H9 (cell line): ENCODE measurements around the gene HPRT1. TPM values are rescaled to one million over a fixed set of nuclear protein-coding genes. Genes with fewer than 3 reads are reported as not detected.
A peak's percentile ranks its signal among the peaks of the same experiment; 100 is the strongest.

ENCODE experiments used
- DNase-seq: peaks from one replicate; pipeline ENCODE4 v3.0.0-alpha.2; 2017
- H2AFZ ChIP-seq: one replicate; pipeline ENCODE4 v1.6.1; 2013; ENCODE audit warnings: mild to moderate bottlenecking, low read length, control low read depth, moderate library complexity
- H2AK5ac ChIP-seq: 2 replicates; pipeline ENCODE4 v1.6.1; 2013; ENCODE audit warnings: low read length, control low read depth, mixed read lengths; ENCODE audit not compliant: insufficient read length
- H2BK120ac ChIP-seq: one replicate; pipeline ENCODE4 v1.6.1; 2013; ENCODE audit warnings: low read depth, mild to moderate bottlenecking, low read length, control low read depth, inconsistent platforms; ENCODE audit not compliant: poor library complexity, severe bottlenecking
- H2BK12ac ChIP-seq: 2 replicates; pipeline ENCODE4 v1.6.1; 2013; ENCODE audit warnings: low read length, control low read depth, mixed read lengths, low read depth; ENCODE audit not compliant: insufficient read length
- H2BK15ac ChIP-seq: 2 replicates; pipeline ENCODE4 v1.6.1; 2013; ENCODE audit warnings: low read depth, low read length, control low read depth
- H2BK20ac ChIP-seq: one replicate; pipeline ENCODE4 v1.6.1; 2013; ENCODE audit warnings: low read depth, mild to moderate bottlenecking, low read length, control low read depth, inconsistent platforms; ENCODE audit not compliant: poor library complexity, severe bottlenecking
- H2BK5ac ChIP-seq: 2 replicates; pipeline ENCODE4 v1.6.1; 2013; ENCODE audit warnings: low read length, control low read depth, mixed read lengths; ENCODE audit not compliant: insufficient read length
- H3K14ac ChIP-seq: 2 replicates; pipeline ENCODE4 v1.6.1; 2013; ENCODE audit warnings: low read length, control low read depth; ENCODE audit not compliant: insufficient read depth
- H3K18ac ChIP-seq: 2 replicates; pipeline ENCODE4 v1.6.1; 2013; ENCODE audit warnings: low read depth, mild to moderate bottlenecking, mixed read lengths, low read length, control low read depth; ENCODE audit not compliant: insufficient read length
- H3K23ac ChIP-seq: 2 replicates; pipeline ENCODE4 v1.6.1; 2013; ENCODE audit warnings: low read length, control low read depth, mixed read lengths, low read depth; ENCODE audit not compliant: insufficient read length
- H3K23me2 ChIP-seq: 2 replicates; pipeline ENCODE4 v1.6.1; 2013; ENCODE audit warnings: low read depth, mild to moderate bottlenecking, mixed read lengths, low read length, control low read depth; ENCODE audit not compliant: insufficient read length, poor library complexity, severe bottlenecking
- H3K27ac ChIP-seq: 2 replicates; pipeline ENCODE4 v1.5.1; 2013; ENCODE audit warnings: low read length, control low read depth, mixed read lengths, low read depth; ENCODE audit not compliant: insufficient read length
- H3K27me3 ChIP-seq: 2 replicates; pipeline ENCODE4 v1.6.1; 2013; ENCODE audit warnings: low read length, control low read depth, inconsistent platforms; ENCODE audit not compliant: insufficient read depth
- H3K4ac ChIP-seq: 2 replicates; pipeline ENCODE4 v1.6.1; 2013; ENCODE audit warnings: low read depth, mild to moderate bottlenecking, control low read depth, inconsistent platforms, low read length, moderate library complexity
- H3K4me1 ChIP-seq: 2 replicates; pipeline ENCODE4 v1.6.1; 2013; ENCODE audit warnings: low read length, control low read depth, inconsistent platforms; ENCODE audit not compliant: insufficient read depth
- H3K4me2 ChIP-seq: 2 replicates; pipeline ENCODE4 v1.6.1; 2013; ENCODE audit warnings: low read length, control low read depth, mixed read lengths; ENCODE audit not compliant: insufficient read length, insufficient read depth
- H3K56ac ChIP-seq: 2 replicates; pipeline ENCODE4 v1.6.1; 2013; ENCODE audit warnings: low read depth, mild to moderate bottlenecking, mixed read lengths, low read length, control low read depth; ENCODE audit not compliant: insufficient read length
- H3K79me1 ChIP-seq: 2 replicates; pipeline ENCODE4 v1.6.1; 2013; ENCODE audit warnings: low read depth, mild to moderate bottlenecking, moderate library complexity, low read length, control low read depth, inconsistent platforms; ENCODE audit not compliant: insufficient read depth, poor library complexity, severe bottlenecking
- H3K79me2 ChIP-seq: 2 replicates; pipeline ENCODE4 v1.6.1; 2013; ENCODE audit warnings: low read length, control low read depth, inconsistent platforms; ENCODE audit not compliant: insufficient read depth
- H3K9ac ChIP-seq: 2 replicates; pipeline ENCODE4 v1.6.1; 2013; ENCODE audit warnings: low read length, control low read depth, mixed read lengths; ENCODE audit not compliant: insufficient read length; ENCODE audit errors: extremely low read depth
- H3K9me3 ChIP-seq: one replicate; pipeline ENCODE4 v1.6.1; 2013; ENCODE audit warnings: low read depth, low read length, inconsistent platforms; ENCODE audit not compliant: control insufficient read depth
- H3T11ph ChIP-seq: one replicate; pipeline ENCODE4 v1.6.1; 2013; ENCODE audit warnings: mild to moderate bottlenecking, low read length, control low read depth, inconsistent platforms
- H4K20me1 ChIP-seq: one replicate; pipeline ENCODE4 v1.6.1; 2013; ENCODE audit not compliant: control insufficient read depth, insufficient read length, insufficient read depth
- H4K5ac ChIP-seq: 2 replicates; pipeline ENCODE4 v1.6.1; 2013; ENCODE audit warnings: low read depth, mild to moderate bottlenecking, mixed read lengths, low read length, control low read depth; ENCODE audit not compliant: insufficient read length
- H4K8ac ChIP-seq: replicated peaks from 2 replicates; pipeline ENCODE4 v1.6.1; 2013; ENCODE audit warnings: low read length, control low read depth, mixed read lengths, low read depth; ENCODE audit not compliant: insufficient read length
- H4K91ac ChIP-seq: 2 replicates; pipeline ENCODE4 v1.6.1; 2013; ENCODE audit warnings: low read depth, mild to moderate bottlenecking, moderate library complexity, mixed read lengths, low read length, control low read depth; ENCODE audit not compliant: insufficient read length
- H3K27ac Mint-ChIP-seq, 3 experiments: 2 replicates in 2 of 3; 3 replicates in 1 of 3; pipeline ENCODE4 v1.8.0; 2020 to 2021; ENCODE audit warnings: mixed read lengths in 3 of 3, mild to moderate bottlenecking in 1 of 3, moderate library complexity in 1 of 3
- H3K27me3 Mint-ChIP-seq: 2 replicates; pipeline ENCODE4 v1.8.0; 2021; ENCODE audit warnings: low read depth, mild to moderate bottlenecking, moderate library complexity, mixed read lengths
- H3K36me3 Mint-ChIP-seq, 3 experiments: 2 replicates in 2 of 3; 3 replicates in 1 of 3; pipeline ENCODE4 v1.8.0; 2020 to 2021; ENCODE audit warnings: low read depth in 3 of 3, mixed read lengths in 3 of 3; ENCODE audit not compliant: insufficient read depth in 1 of 3
- H3K4me1 Mint-ChIP-seq, 2 experiments: 2 replicates each; pipeline ENCODE4 v1.8.0; 2020; ENCODE audit warnings: mixed read lengths in 2 of 2
- H3K4me3 Mint-ChIP-seq, 2 experiments: 2 replicates in 1 of 2; 3 replicates in 1 of 2; pipeline ENCODE4 v1.8.0; 2020 to 2021; ENCODE audit warnings: mild to moderate bottlenecking in 2 of 2, mixed read lengths in 2 of 2, moderate library complexity in 1 of 2
- H3K9me3 Mint-ChIP-seq, 2 experiments: 2 replicates in 1 of 2; 3 replicates in 1 of 2; pipeline ENCODE4 v1.8.0; 2020; ENCODE audit warnings: mild to moderate bottlenecking in 2 of 2, mixed read lengths in 2 of 2, moderate library complexity in 1 of 2
- CTCF ChIP-seq: fragments of 200-600 bp; sonication (generic); conservative IDR thresholded peaks from 3 replicates; pipeline ENCODE4 v1.8.0; 2021; ENCODE audit warnings: antibody characterized with exemption, mild to moderate bottlenecking
- WGBS: extraction: QIAGEN DNeasy Blood & Tissue Kit; methylation state at CpG from one replicate; pipeline ENCODE4 v1.1.7; 2013; ENCODE audit warnings: missing lambda C conversion rate, low lambda C conversion rate, mixed read lengths; ENCODE audit not compliant: insufficient read length; ENCODE audit errors: extremely low coverage; 5-methylcytosine and 5-hydroxymethylcytosine counted together
- total RNA-seq: library from RNA; stranded (reverse); gene quantifications from 2 replicates; pipeline ENCODE4 v1.2.1, GENCODE V29; 2021

Gene HPRT1
- total RNA-seq, 1 experiment from 2014 or later: 39.2 TPM

DNA sequence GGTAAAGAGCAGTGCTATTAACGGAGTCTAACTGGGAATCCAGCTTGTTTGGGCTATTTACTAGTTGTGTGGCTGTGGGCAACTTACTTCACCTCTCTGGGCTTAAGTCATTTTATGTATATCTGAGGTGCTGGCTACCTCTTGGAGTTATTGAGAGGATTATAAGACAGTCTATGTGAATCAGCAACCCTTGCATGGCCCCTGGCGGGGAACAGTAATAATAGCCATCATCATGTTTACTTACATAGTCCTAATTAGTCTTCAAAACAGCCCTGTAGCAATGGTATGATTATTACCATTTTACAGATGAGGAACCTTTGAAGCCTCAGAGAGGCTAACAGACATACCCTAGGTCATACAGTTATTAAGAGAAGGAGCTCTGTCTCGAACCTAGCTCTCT, 1.5 kb downstream of the HPRT1 start:
- Histone ChIP-seq H3K4me2 (peak overlapping the region; percentile 66), H3K9me3 (no peaks in the 10 kb centered on the region), H2BK15ac (no peak overlapping the region), H3K4me1 (no peaks in the 10 kb centered on the region), H2AK5ac (no peak overlapping the region), H3K14ac (no peak overlapping the region), H3K56ac (no peak overlapping the region), H4K91ac (no peak overlapping the region), H3K18ac (no peak overlapping the region), H4K5ac (no peak overlapping the region), H3K4ac (no peak overlapping the region), H2BK120ac (no peak overlapping the region), H3K79me2 (peaks cover 10% of the 10 kb centered on the region; the same call in 1 of the 2 replicates), H2BK12ac (no peak overlapping the region), H3K79me1 (no peaks in the 10 kb centered on the region), H4K8ac (no peak overlapping the region), H3K9ac (peak overlapping the region; percentile 37), H2AFZ (no peak overlapping the region), H2BK20ac (no peak overlapping the region), H4K20me1 (no peaks in the 10 kb centered on the region), H2BK5ac (no peak overlapping the region), H3K23ac (no peak overlapping the region), H3T11ph (no peak overlapping the region), H3K23me2 (no peaks in the 10 kb centered on the region), H3K27ac (no peak overlapping the region), H3K27me3 (no peaks in the 10 kb centered on the region)
- no peak for DNase-seq
- H3K9me3 Mint-ChIP-seq: peaks cover 0 to 54% of the 10 kb centered on the region in 2 experiments; a peak in 3 of 5 replicates
- WGBS: no CpG with 5 or more reads among the region's 3 CpGs
- H3K27ac Mint-ChIP-seq: no peak overlapping the region
- TF ChIP-seq CTCF: no peak
- peak overlapping the region; percentile 83 to 94 for H3K4me3 Mint-ChIP-seq
- peaks cover 7 to 10% (median 10%) of the 10 kb centered on the region in 3 experiments; a peak in 5 of 7 replicates for H3K36me3 Mint-ChIP-seq
- H3K4me1 Mint-ChIP-seq: 0 out of 4 replicates have a peak, but pooled peaks cover 3 to 8% of the 10 kb centered on the region in 2 experiments
- no peaks in the 10 kb centered on the region for H3K27me3 Mint-ChIP-seq
